Panc1 (cell line): ENCODE results near the gene GRAMD4.

Experiments
- CTCF ChIP-seq: fragments of 450-650 bp; IDR thresholded peaks from 2 replicates; pipeline ENCODE4 v1.5.1; 2017; ENCODE audit warnings: mild to moderate bottlenecking
- POLR2AphosphoS5 ChIP-seq: IDR thresholded peaks from 2 replicates; pipeline ENCODE4 v1.6.1; 2012; ENCODE audit warnings: mild to moderate bottlenecking, low read depth, low read length, moderate library complexity

DNA sequence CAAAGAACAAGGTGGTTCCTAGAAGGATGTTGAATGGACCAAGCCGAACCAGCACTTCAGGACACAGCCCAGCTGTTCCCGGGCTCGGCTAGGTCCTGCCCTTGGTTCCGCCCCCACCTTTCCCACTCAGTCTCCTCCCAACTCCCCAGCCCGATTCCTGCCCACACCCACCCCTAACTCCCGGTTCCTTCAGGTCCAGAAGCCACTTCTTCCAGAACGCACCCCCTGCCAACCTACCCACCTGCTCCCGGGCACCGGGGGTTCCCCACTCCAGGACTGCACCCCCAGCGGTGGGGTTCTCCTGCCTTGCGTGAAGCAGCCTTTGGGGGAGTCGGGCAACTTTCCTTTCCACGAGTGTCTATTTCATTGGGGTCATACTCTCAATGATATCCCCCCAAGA lies 87.1 kb downstream of the GRAMD4 start:
- TF ChIP-seq CTCF (no peak), POLR2AphosphoS5 (no peak)
